Hippocampal formation (tissue), 2 donors: ENCODE results near the gene METTL24.
"Not testable (repeated sequence)": the region's sequence is repeated elsewhere in the genome, so short reads cannot be mapped to it uniquely, and the experiment has no call there.

Experiments
- DNase-seq, 2 donors: peaks; one replicate each; lab custom pipeline; 2025; lab: John Stamatoyannopoulos, UW

METTL24 gene

GRCh38 chr6:110265273-110265672, 92.9 kb downstream of the METTL24 start:
- no peak for DNase-seq

GRCh38 chr6:110256366-110256765, 101.8 kb downstream of the METTL24 start:
- DNase-seq: no peak

- no peak for DNase-seq
Measured at GRCh38 chr6:110255211-110255750, 102.9 kb downstream of the METTL24 start.

- no peak for DNase-seq
Measured at GRCh38 chr6:110250838-110251237, 107.3 kb downstream of the METTL24 start.

- no peak for DNase-seq
Measured at GRCh38 chr6:110250058-110250457, 108.1 kb downstream of the METTL24 start.

- no peak for DNase-seq
Measured at GRCh38 chr6:110246900-110247546, 111.1 kb downstream of the METTL24 start.

- no peak for DNase-seq
Measured at GRCh38 chr6:110246378-110246777, 111.8 kb downstream of the METTL24 start.

GRCh38 chr6:110244621-110245020, 113.5 kb downstream of the METTL24 start:
- not testable (repeated sequence) for DNase-seq

GRCh38 chr6:110239526-110240274, 118.4 kb downstream of the METTL24 start:
- no peak for DNase-seq

- DNase-seq: not testable (repeated sequence)
Measured at GRCh38 chr6:110236007-110236406, 122.1 kb downstream of the METTL24 start.

- no peak for DNase-seq
Measured at GRCh38 chr6:110233770-110234374, 124.3 kb downstream of the METTL24 start.

GRCh38 chr6:110232450-110232849, 125.7 kb downstream of the METTL24 start:
- DNase-seq: no peak

GRCh38 chr6:110226261-110226660, 131.9 kb downstream of the METTL24 start:
- no peak for DNase-seq

- DNase-seq: no peak
Measured at GRCh38 chr6:110221738-110222137, 136.4 kb downstream of the METTL24 start.

- DNase-seq: no peak
Measured at GRCh38 chr6:110217266-110217665, 140.9 kb downstream of the METTL24 start.

- no peak for DNase-seq
Measured at GRCh38 chr6:110216140-110216539, 142.0 kb downstream of the METTL24 start.

GRCh38 chr6:110214338-110214737, 143.8 kb downstream of the METTL24 start:
- no peak for DNase-seq

- DNase-seq: no peak
Measured at GRCh38 chr6:110211753-110212152, 146.4 kb downstream of the METTL24 start.

GRCh38 chr6:110207652-110208051, 150.5 kb downstream of the METTL24 start:
- no peak for DNase-seq

GRCh38 chr6:110201151-110201884, 156.8 kb downstream of the METTL24 start:
- DNase-seq: no peak

GRCh38 chr6:110198561-110198960, 159.6 kb downstream of the METTL24 start:
- no peak for DNase-seq

GRCh38 chr6:110196874-110197273, 161.3 kb downstream of the METTL24 start:
- no peak for DNase-seq
